Esophagus squamous epithelium (tissue), 4 donors: ENCODE data around the gene PLIN1.

ENCODE experiments used
- CTCF ChIP-seq, 6 experiments: fragments of 450-650 bp in 4 of 6; fragments of 200-600 bp in 2 of 6; sonication (generic) in 2 of 6; IDR thresholded peaks; one replicate each; pipeline ENCODE4 v1.5.1; 2016 to 2019; ENCODE audit warnings: antibody characterized with exemption in 6 of 6, mild to moderate bottlenecking in 4 of 6, moderate library complexity in 4 of 6
- POLR2A ChIP-seq, 4 donors: fragments of 450-650 bp; IDR thresholded peaks; one replicate each; pipeline ENCODE4 v1.6.1; 2017; ENCODE audit warnings: antibody characterized with exemption in 4 of 4, mild to moderate bottlenecking in 4 of 4, moderate library complexity in 3 of 4

- TF ChIP-seq CTCF (IDR thresholded peaks at IDR 0.05) (no peak), POLR2A (IDR thresholded peaks at IDR 0.05) (no peak)
These were observed 7.4 kb upstream of the PLIN1 start for GRCh38 chr15:89686522-89686921.
